ENCODE data around the gene BTBD7.

The BTBD7 gene

GRCh38 chr14:93328546-93328945 lies 4.3 kb downstream of the BTBD7 start:
- no peak for DNase-seq

GRCh38 chr14:93326196-93326595 lies 6.6 kb downstream of the BTBD7 start:
- no peak for DNase-seq

GRCh38 chr14:93323600-93324174 lies 9.1 kb downstream of the BTBD7 start:
- DNase-seq, result no peak

- DNase-seq, result no peak
Measured at GRCh38 chr14:93322929-93323599, 9.8 kb downstream of the BTBD7 start.

GRCh38 chr14:93320489-93320888 lies 12.3 kb downstream of the BTBD7 start:
- no peak for DNase-seq

- DNase-seq, result no peak
Measured at GRCh38 chr14:93319958-93320357, 12.9 kb downstream of the BTBD7 start.

- DNase-seq, result no peak
Measured at GRCh38 chr14:93319494-93319893, 13.3 kb downstream of the BTBD7 start.

GRCh38 chr14:93318927-93319326 lies 13.9 kb downstream of the BTBD7 start:
- no peak for DNase-seq

- DNase-seq, result no peak
Measured at GRCh38 chr14:93317875-93318807, 14.7 kb downstream of the BTBD7 start.

- no peak for DNase-seq
Measured at GRCh38 chr14:93317210-93317874, 15.5 kb downstream of the BTBD7 start.

- no peak for DNase-seq
Measured at GRCh38 chr14:93316716-93317115, 16.1 kb downstream of the BTBD7 start.

GRCh38 chr14:93315575-93315974 lies 17.3 kb downstream of the BTBD7 start:
- DNase-seq, result no peak

- no peak for DNase-seq
Measured at GRCh38 chr14:93311082-93311481, 21.8 kb downstream of the BTBD7 start.

GRCh38 chr14:93309427-93309966 lies 23.3 kb downstream of the BTBD7 start:
- DNase-seq, result no peak

- no peak for DNase-seq
Measured at GRCh38 chr14:93308686-93309345, 24.0 kb downstream of the BTBD7 start.

GRCh38 chr14:93306812-93307211 lies 26.0 kb downstream of the BTBD7 start:
- DNase-seq, result no peak

- no peak for DNase-seq
Measured at GRCh38 chr14:93305725-93306418, 27.0 kb downstream of the BTBD7 start.

- DNase-seq, result no peak
Measured at GRCh38 chr14:93304771-93305170, 28.1 kb downstream of the BTBD7 start.

GRCh38 chr14:93303659-93304058 lies 29.2 kb downstream of the BTBD7 start:
- DNase-seq, result no peak

GRCh38 chr14:93302688-93303581 lies 29.9 kb downstream of the BTBD7 start:
- no peak for DNase-seq

All from activated CD4-positive, alpha-beta T cell treated with anti-CD3 and anti-CD28 coated beads, Interleukin-10, Interleukin-2, amounts not matched to agents 100 ng/mL and 50 ng/mL, durations not matched to agents 16 hours and 8 hours (primary cell).